HepG2 (cell line): ENCODE measurements around the gene SEC14L1. TPM values are rescaled to one million over a fixed set of nuclear protein-coding genes. Genes with fewer than 3 reads are reported as not detected.
A peak's percentile ranks its signal among the peaks of the same experiment; 100 is the strongest.

Experiments used
- CBX1 ChIP-seq: IDR thresholded peaks from one replicate; pipeline ENCODE4 v1.6.1; 2016; ENCODE audit warnings: antibody characterized with exemption, low read depth
- CBX2 ChIP-seq, 2 experiments: fragments of 200-600 bp in 1 of 2; sonication (generic); formaldehyde crosslinking in 1 of 2; IDR thresholded peaks; 2 replicates each; pipeline versions ENCODE4 v1.7.0 to v1.8.1; 2018 to 2022; ENCODE audit warnings: low read depth in 2 of 2, low read length in 1 of 2, mild to moderate bottlenecking in 1 of 2, missing genetic modification reagents in 1 of 2
- CC2D1A ChIP-seq: sonication (generic); formaldehyde crosslinking; IDR thresholded peaks from 2 replicates; pipeline ENCODE4 v1.8.1; 2023; ENCODE audit warnings: mild to moderate bottlenecking, missing genetic modification reagents
- JDP2 ChIP-seq: sonication (generic); formaldehyde crosslinking; IDR thresholded peaks from 2 replicates; pipeline ENCODE4 v1.8.1; 2022; ENCODE audit warnings: missing genetic modification reagents, borderline replicate concordance
- RCOR2 ChIP-seq: IDR thresholded peaks from 2 replicates; pipeline ENCODE4 v1.6.1; 2016; ENCODE audit warnings: missing biosample characterization, missing genetic modification reagents
- SALL2 ChIP-seq: sonication (generic); formaldehyde crosslinking; IDR thresholded peaks from 2 replicates; pipeline ENCODE4 v1.8.1; 2023; ENCODE audit warnings: mild to moderate bottlenecking, missing genetic modification reagents, inconsistent platforms
- TBX3 ChIP-seq: fragments of 450-650 bp; IDR thresholded peaks from 2 replicates; pipeline ENCODE4 v1.6.1; 2017; ENCODE audit warnings: antibody characterized with exemption, mild to moderate bottlenecking, inconsistent platforms, borderline replicate concordance
- TP53 ChIP-seq: sonication (generic); formaldehyde crosslinking; conservative IDR thresholded peaks from 2 replicates; pipeline ENCODE4 v1.4.0; 2020; ENCODE audit warnings: missing genetic modification reagents
- ZBTB7A ChIP-seq: sonication (generic); formaldehyde crosslinking; IDR thresholded peaks from 2 replicates; pipeline ENCODE4 v1.8.0; 2022; ENCODE audit warnings: mild to moderate bottlenecking, missing genetic modification reagents
- ZC3H13 ChIP-seq: sonication (generic); formaldehyde crosslinking; IDR thresholded peaks from 2 replicates; pipeline ENCODE4 v1.8.1; 2023; ENCODE audit warnings: mild to moderate bottlenecking, missing genetic modification reagents, moderate library complexity
- ZMYM4 ChIP-seq: sonication (generic); formaldehyde crosslinking; IDR thresholded peaks from 2 replicates; pipeline ENCODE4 v1.8.1; 2023; ENCODE audit warnings: mild to moderate bottlenecking, missing genetic modification reagents
- ZNF282 ChIP-seq: fragments of 450-650 bp; IDR thresholded peaks from 2 replicates; pipeline ENCODE4 v1.6.1; 2018; ENCODE audit not compliant: partially characterized antibody
- ZNF557 ChIP-seq: sonication (generic); formaldehyde crosslinking; IDR thresholded peaks from 2 replicates; pipeline ENCODE4 v1.4.0; 2020; ENCODE audit warnings: missing genetic modification reagents
- ZNF562 ChIP-seq: sonication (generic); formaldehyde crosslinking; IDR thresholded peaks from 2 replicates; pipeline ENCODE4 v1.8.0; 2022; ENCODE audit warnings: missing genetic modification reagents, borderline replicate concordance
- polyA plus RNA-seq, 8 experiments: library from polyadenylated mRNA; depleted of rRNA in 3 of 8; stranded (reverse) in 7 of 8; unstranded in 1 of 8; fragments of >200 nt; fragmentation: Illumina TruSeq in 4 of 8; extraction: Trizol in 4 of 8; gene quantifications; 2 replicates each; pipeline versions ENCODE4 v1.2.1 to v1.2.3, GENCODE V29; 2011 to 2016; ENCODE audit warnings: low read depth in 4 of 8, missing spikeins in 1 of 8, mixed read lengths in 1 of 8; ENCODE audit not compliant: insufficient read depth in 1 of 8
- total RNA-seq, 5 experiments: library from RNA; depleted of rRNA; stranded (reverse); fragments of >200 nt; fragmentation: Illumina TruSeq; extraction: Trizol; gene quantifications; 2 replicates each; pipeline ENCODE4 v1.2.3, GENCODE V29; 2016; ENCODE audit warnings: low read depth in 1 of 5
- TF ChIP-seq, protein P1 (sequence below): fragments of 450-650 bp; IDR thresholded peaks from 2 replicates; pipeline ENCODE4 v1.6.1; 2017
- TF ChIP-seq, protein P2 (sequence below): sonication (generic); IDR thresholded peaks from 2 replicates; pipeline ENCODE4 v1.6.1; 2016; ENCODE audit warnings: low read depth, borderline replicate concordance
- TF ChIP-seq, protein P3 (sequence below): sonication (generic); formaldehyde crosslinking; IDR thresholded peaks from 2 replicates; pipeline ENCODE4 v1.4.0; 2020; ENCODE audit warnings: low read depth, mild to moderate bottlenecking, missing genetic modification reagents
- TF ChIP-seq, protein P4 (sequence below): sonication (generic); formaldehyde crosslinking; IDR thresholded peaks from 2 replicates; pipeline ENCODE4 v1.8.0; 2022; ENCODE audit warnings: mild to moderate bottlenecking, missing genetic modification reagents
- TF ChIP-seq, protein P5 (sequence below): sonication (generic); formaldehyde crosslinking; IDR thresholded peaks from 2 replicates; pipeline ENCODE4 v1.4.0; 2020; ENCODE audit warnings: missing genetic modification reagents
- TF ChIP-seq, protein P6 (sequence below): IDR thresholded peaks from 2 replicates; pipeline ENCODE4 v1.6.1; 2016; ENCODE audit warnings: mild to moderate bottlenecking, missing biosample characterization, missing genetic modification reagents
- TF ChIP-seq, protein P7 (sequence below): sonication (generic); formaldehyde crosslinking; IDR thresholded peaks from 2 replicates; pipeline ENCODE4 v1.4.0; 2020; ENCODE audit warnings: missing genetic modification reagents

SEC14L1 gene
- total and polyA plus RNA-seq, 2 of the 13 experiments (the other 11 are each of a cell fraction or from before 2014, with no cell fraction given), result 26.3 to 43.9 TPM

DNA sequence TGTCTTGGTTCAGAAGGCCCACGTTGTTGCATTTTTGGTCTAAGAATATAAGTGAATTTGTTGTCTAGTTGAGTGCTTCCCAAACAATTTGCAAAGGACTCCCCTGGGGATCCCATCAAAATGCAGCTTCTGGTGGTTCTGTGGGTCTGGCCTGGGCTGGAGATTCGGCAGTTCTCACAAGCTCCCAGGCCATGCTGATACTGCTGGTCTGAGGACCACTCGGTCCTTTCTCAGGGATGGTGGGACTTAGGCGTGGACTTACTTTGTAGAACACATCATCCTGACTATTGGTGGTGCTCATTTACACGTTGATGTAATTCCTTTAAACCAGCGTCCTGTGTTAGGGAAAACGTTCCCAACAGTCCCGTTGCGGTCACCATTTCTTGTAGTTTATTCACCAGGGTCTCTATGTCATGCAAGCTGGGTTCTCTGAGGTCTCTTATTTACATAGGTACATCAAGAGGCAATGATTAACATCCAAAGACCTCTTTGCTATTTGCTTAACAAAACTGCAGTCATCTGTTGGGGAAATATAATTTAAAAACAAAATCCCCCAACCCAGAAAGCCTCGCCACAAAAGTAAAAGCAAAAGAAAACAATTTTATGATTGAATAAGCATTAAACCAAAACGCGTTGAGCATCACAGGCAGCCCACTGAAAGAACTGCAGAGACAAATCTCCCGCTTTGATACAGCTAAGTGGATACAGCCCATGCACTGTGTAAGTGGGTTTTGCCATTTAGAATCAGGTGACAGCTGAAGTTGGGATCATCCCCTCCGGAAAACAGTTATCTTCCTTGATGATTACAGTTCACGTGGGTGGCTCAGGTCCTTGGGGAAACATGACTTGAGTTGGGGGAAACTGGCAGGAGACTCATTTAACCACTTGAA, 39.0 kb upstream of the SEC14L1 start (continued):
- TF ChIP-seq ZC3H13 (CRISPR knock-in tag), result no peak
- TF ChIP-seq ZMYM4 (CRISPR knock-in tag), result no peak
- TF ChIP-seq JDP2, result no peak
- TF ChIP-seq, protein P1, sequence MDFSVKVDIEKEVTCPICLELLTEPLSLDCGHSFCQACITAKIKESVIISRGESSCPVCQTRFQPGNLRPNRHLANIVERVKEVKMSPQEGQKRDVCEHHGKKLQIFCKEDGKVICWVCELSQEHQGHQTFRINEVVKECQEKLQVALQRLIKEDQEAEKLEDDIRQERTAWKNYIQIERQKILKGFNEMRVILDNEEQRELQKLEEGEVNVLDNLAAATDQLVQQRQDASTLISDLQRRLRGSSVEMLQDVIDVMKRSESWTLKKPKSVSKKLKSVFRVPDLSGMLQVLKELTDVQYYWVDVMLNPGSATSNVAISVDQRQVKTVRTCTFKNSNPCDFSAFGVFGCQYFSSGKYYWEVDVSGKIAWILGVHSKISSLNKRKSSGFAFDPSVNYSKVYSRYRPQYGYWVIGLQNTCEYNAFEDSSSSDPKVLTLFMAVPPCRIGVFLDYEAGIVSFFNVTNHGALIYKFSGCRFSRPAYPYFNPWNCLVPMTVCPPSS, result no peak
- no peak for TF ChIP-seq ZNF562
- no peak for TF ChIP-seq SALL2
- TF ChIP-seq, protein P2, sequence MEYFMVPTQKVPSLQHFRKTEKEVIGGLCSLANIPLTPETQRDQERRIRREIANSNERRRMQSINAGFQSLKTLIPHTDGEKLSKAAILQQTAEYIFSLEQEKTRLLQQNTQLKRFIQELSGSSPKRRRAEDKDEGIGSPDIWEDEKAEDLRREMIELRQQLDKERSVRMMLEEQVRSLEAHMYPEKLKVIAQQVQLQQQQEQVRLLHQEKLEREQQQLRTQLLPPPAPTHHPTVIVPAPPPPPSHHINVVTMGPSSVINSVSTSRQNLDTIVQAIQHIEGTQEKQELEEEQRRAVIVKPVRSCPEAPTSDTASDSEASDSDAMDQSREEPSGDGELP, result peak; percentile 72; the same call in 1 of the 2 replicates
- TF ChIP-seq CBX1, result no peak
- TF ChIP-seq, protein P3, sequence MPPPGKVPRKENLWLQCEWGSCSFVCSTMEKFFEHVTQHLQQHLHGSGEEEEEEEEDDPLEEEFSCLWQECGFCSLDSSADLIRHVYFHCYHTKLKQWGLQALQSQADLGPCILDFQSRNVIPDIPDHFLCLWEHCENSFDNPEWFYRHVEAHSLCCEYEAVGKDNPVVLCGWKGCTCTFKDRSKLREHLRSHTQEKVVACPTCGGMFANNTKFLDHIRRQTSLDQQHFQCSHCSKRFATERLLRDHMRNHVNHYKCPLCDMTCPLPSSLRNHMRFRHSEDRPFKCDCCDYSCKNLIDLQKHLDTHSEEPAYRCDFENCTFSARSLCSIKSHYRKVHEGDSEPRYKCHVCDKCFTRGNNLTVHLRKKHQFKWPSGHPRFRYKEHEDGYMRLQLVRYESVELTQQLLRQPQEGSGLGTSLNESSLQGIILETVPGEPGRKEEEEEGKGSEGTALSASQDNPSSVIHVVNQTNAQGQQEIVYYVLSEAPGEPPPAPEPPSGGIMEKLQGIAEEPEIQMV (CRISPR knock-in tag), result no peak
- no peak for TF ChIP-seq TP53 (CRISPR knock-in tag)
- TF ChIP-seq, protein P4, sequence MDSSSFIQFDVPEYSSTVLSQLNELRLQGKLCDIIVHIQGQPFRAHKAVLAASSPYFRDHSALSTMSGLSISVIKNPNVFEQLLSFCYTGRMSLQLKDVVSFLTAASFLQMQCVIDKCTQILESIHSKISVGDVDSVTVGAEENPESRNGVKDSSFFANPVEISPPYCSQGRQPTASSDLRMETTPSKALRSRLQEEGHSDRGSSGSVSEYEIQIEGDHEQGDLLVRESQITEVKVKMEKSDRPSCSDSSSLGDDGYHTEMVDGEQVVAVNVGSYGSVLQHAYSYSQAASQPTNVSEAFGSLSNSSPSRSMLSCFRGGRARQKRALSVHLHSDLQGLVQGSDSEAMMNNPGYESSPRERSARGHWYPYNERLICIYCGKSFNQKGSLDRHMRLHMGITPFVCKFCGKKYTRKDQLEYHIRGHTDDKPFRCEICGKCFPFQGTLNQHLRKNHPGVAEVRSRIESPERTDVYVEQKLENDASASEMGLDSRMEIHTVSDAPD, result peak; percentile 72; the same call in 1 of the 2 replicates
- no peak for TF ChIP-seq ZNF557 (CRISPR knock-in tag)
- TF ChIP-seq TBX3, result no peak
- TF ChIP-seq RCOR2 (CRISPR knock-in tag), result no peak
- TF ChIP-seq, protein P5, sequence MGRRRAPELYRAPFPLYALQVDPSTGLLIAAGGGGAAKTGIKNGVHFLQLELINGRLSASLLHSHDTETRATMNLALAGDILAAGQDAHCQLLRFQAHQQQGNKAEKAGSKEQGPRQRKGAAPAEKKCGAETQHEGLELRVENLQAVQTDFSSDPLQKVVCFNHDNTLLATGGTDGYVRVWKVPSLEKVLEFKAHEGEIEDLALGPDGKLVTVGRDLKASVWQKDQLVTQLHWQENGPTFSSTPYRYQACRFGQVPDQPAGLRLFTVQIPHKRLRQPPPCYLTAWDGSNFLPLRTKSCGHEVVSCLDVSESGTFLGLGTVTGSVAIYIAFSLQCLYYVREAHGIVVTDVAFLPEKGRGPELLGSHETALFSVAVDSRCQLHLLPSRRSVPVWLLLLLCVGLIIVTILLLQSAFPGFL (CRISPR knock-in tag), result no peak
- no peak for TF ChIP-seq CBX2 (IDR thresholded peaks at IDR 0.05; ENCODE audit: low read depth, low read length)
- TF ChIP-seq CBX2 (CRISPR knock-in tag; IDR thresholded peaks at IDR 0.05; ENCODE audit: low read depth), result no peak
- peak; percentile 35; the same call in 1 of the 2 replicates for TF ChIP-seq ZBTB7A
- TF ChIP-seq, protein P6, sequence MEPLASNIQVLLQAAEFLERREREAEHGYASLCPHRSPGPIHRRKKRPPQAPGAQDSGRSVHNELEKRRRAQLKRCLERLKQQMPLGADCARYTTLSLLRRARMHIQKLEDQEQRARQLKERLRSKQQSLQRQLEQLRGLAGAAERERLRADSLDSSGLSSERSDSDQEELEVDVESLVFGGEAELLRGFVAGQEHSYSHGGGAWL, result no peak
- TF ChIP-seq CC2D1A (CRISPR knock-in tag), result no peak
- TF ChIP-seq, protein P7, sequence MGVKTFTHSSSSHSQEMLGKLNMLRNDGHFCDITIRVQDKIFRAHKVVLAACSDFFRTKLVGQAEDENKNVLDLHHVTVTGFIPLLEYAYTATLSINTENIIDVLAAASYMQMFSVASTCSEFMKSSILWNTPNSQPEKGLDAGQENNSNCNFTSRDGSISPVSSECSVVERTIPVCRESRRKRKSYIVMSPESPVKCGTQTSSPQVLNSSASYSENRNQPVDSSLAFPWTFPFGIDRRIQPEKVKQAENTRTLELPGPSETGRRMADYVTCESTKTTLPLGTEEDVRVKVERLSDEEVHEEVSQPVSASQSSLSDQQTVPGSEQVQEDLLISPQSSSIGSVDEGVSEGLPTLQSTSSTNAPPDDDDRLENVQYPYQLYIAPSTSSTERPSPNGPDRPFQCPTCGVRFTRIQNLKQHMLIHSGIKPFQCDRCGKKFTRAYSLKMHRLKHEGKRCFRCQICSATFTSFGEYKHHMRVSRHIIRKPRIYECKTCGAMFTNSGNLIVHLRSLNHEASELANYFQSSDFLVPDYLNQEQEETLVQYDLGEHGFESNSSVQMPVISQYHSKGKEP (CRISPR knock-in tag), result no peak
- TF ChIP-seq ZNF282, result no peak
